Measurements from ENCODE around the gene DIP2B. TPM values are rescaled to one million over a fixed set of nuclear protein-coding genes. Genes with fewer than 3 reads are reported as not detected.

DIP2B gene
- total RNA-seq, 1 experiment from 2014 or later = 26.1 TPM

DNA sequence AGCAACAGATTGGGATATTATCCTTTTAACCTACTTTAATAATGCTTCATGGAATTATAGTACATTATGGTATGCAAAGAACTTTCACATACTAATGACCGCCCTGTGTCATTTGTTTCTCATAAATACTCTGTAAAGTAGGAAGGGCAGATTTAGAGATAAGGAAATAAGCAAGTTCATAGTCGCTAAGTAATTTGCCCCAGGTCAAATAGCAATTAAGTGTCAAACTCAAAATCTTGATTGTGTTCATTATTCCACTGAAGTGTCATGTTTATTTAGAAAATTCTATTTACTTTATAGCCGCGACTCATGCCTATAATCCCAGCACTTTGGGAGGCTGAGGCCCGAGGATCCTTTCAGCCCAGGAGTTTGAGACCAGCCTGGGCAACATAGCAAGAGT is 160.4 kb downstream of the DIP2B start:
- DNase-seq (ENCODE audit: low spot score) (no peak), ATAC-seq (no peak)
- Mint-ChIP-seq H3K27ac (no peak overlapping the region), H3K4me1 (no peaks in the 10 kb centered on the region), H3K9me3 (no peaks in the 10 kb centered on the region), H3K4me3 (no peak overlapping the region), H3K36me3 (0 out of 2 replicates have a peak, but pooled peaks cover 3% of the 10 kb centered on the region), H3K27me3 (ENCODE audit: low read depth) (no peaks in the 10 kb centered on the region)
- ChIA-PET CTCF (interaction anchor here (1.4 kb wide), 1 partner anchor 161 kb away, joined by 6 read pairs; the partner anchor contains the start of gene DIP2B), POLR2A (no interaction called here)
- TF ChIP-seq PRRX2 (CRISPR knock-in tag; IDR thresholded peaks at IDR 0.05) (no peak), ETV6 (CRISPR knock-in tag; IDR thresholded peaks at IDR 0.05) (no peak)
- TF ChIP-seq, protein P1, sequence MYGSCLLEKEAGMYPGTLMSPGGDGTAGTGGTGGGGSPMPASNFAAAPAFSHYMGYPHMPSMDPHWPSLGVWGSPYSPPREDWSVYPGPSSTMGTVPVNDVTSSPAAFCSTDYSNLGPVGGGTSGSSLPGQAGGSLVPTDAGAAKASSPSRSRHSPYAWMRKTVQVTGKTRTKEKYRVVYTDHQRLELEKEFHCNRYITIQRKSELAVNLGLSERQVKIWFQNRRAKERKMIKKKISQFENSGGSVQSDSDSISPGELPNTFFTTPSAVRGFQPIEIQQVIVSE (CRISPR knock-in tag; IDR thresholded peaks at IDR 0.05; ENCODE audit: borderline replicate concordance) = no peak

GRCh38 chr12:50665609-50666008 is 160.8 kb downstream of the DIP2B start:
- ChIA-PET POLR2A (no interaction called here), CTCF (no interaction called here)
- TF ChIP-seq MAX (CRISPR knock-in tag; IDR thresholded peaks at IDR 0.05) (no peak), NFE2L1 (CRISPR knock-in tag; IDR thresholded peaks at IDR 0.05) (no peak), ZNF263 (CRISPR knock-in tag; IDR thresholded peaks at IDR 0.05; ENCODE audit: low read depth) (no peak), ESRRA (CRISPR knock-in tag; IDR thresholded peaks at IDR 0.05; ENCODE audit: borderline replicate concordance) (no peak), FOXP1 (CRISPR knock-in tag; IDR thresholded peaks at IDR 0.05; ENCODE audit: borderline replicate concordance) (no peak), E2F5 (CRISPR knock-in tag; IDR thresholded peaks at IDR 0.05) (no peak), HMGA2 (CRISPR knock-in tag; IDR thresholded peaks at IDR 0.05) (no peak), GTF2I (CRISPR knock-in tag; conservative IDR thresholded peaks at IDR 0.05) (no peak), SMAD4 (CRISPR knock-in tag; IDR thresholded peaks at IDR 0.05) (no peak), ERG (CRISPR knock-in tag; IDR thresholded peaks at IDR 0.05) (no peak), ZNF423 (CRISPR knock-in tag; IDR thresholded peaks at IDR 0.05) (no peak), ZNF416 (CRISPR knock-in tag; IDR thresholded peaks at IDR 0.05) (no peak), TEAD4 (CRISPR knock-in tag; IDR thresholded peaks at IDR 0.05) (no peak), SP1 (CRISPR knock-in tag; conservative IDR thresholded peaks at IDR 0.05) (no peak), IRF2 (CRISPR knock-in tag; IDR thresholded peaks at IDR 0.05; ENCODE audit: borderline replicate concordance, low read depth) (no peak), SMAD3 (CRISPR knock-in tag; IDR thresholded peaks at IDR 0.05; ENCODE audit: borderline replicate concordance) (no peak)
- TF ChIP-seq, protein P2, sequence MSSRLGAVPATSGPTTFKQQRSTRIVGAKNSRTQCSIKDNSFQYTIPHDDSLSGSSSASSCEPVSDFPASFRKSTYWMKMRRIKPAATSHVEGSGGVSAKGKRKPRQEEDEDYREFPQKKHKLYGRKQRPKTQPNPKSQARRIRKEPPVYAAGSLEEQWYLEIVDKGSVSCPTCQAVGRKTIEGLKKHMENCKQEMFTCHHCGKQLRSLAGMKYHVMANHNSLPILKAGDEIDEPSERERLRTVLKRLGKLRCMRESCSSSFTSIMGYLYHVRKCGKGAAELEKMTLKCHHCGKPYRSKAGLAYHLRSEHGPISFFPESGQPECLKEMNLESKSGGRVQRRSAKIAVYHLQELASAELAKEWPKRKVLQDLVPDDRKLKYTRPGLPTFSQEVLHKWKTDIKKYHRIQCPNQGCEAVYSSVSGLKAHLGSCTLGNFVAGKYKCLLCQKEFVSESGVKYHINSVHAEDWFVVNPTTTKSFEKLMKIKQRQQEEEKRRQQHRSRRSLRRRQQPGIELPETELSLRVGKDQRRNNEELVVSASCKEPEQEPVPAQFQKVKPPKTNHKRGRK (CRISPR knock-in tag; IDR thresholded peaks at IDR 0.05; ENCODE audit: borderline replicate concordance) = no peak
- TF ChIP-seq, protein P3, sequence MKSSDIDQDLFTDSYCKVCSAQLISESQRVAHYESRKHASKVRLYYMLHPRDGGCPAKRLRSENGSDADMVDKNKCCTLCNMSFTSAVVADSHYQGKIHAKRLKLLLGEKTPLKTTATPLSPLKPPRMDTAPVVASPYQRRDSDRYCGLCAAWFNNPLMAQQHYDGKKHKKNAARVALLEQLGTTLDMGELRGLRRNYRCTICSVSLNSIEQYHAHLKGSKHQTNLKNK (CRISPR knock-in tag; IDR thresholded peaks at IDR 0.05) = no peak
- TF ChIP-seq, protein P4, sequence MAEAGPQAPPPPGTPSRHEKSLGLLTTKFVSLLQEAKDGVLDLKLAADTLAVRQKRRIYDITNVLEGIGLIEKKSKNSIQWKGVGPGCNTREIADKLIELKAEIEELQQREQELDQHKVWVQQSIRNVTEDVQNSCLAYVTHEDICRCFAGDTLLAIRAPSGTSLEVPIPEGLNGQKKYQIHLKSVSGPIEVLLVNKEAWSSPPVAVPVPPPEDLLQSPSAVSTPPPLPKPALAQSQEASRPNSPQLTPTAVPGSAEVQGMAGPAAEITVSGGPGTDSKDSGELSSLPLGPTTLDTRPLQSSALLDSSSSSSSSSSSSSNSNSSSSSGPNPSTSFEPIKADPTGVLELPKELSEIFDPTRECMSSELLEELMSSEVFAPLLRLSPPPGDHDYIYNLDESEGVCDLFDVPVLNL (CRISPR knock-in tag; IDR thresholded peaks at IDR 0.05; ENCODE audit: borderline replicate concordance, low read depth) = no peak
- TF ChIP-seq, protein P5, sequence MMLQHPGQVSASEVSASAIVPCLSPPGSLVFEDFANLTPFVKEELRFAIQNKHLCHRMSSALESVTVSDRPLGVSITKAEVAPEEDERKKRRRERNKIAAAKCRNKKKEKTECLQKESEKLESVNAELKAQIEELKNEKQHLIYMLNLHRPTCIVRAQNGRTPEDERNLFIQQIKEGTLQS (CRISPR knock-in tag; conservative IDR thresholded peaks at IDR 0.05) = no peak
- DNase-seq (ENCODE audit: low spot score) (no peak), ATAC-seq (no peak)
- Mint-ChIP-seq H3K36me3 (no peaks in the 10 kb centered on the region), H3K27me3 (ENCODE audit: low read depth) (no peaks in the 10 kb centered on the region), H3K9me3 (no peaks in the 10 kb centered on the region), H3K27ac (no peak overlapping the region), H3K4me1 (no peaks in the 10 kb centered on the region), H3K4me3 (no peak overlapping the region)
